Neural cell (in vitro differentiated cells): Measurements from ENCODE around the gene SNTA1.

ENCODE experiments used
- CTCF ChIP-seq: fragments of 450-650 bp; IDR thresholded peaks from 2 replicates; pipeline ENCODE4 v1.5.1; 2014; ENCODE audit warnings: antibody characterized with exemption, mild to moderate bottlenecking, moderate library complexity; ENCODE audit not compliant: poor library complexity, severe bottlenecking
- POLR2AphosphoS5 ChIP-seq: IDR thresholded peaks from 2 replicates; pipeline ENCODE4 v1.6.1; 2012
- TAF1 ChIP-seq: IDR thresholded peaks from 2 replicates; pipeline ENCODE4 v1.6.1; 2012; ENCODE audit warnings: low read depth

- TF ChIP-seq CTCF (no peak), TAF1 (no peak), POLR2AphosphoS5 (no peak)
Measured at GRCh38 chr20:33419140-33419974, 24.2 kb downstream of the SNTA1 start.
